ENCODE data around the gene DKK1.

Gene DKK1

GRCh38 chr10:52316500-52316899, 2.4 kb downstream of the DKK1 start:
- TF ChIP-seq, protein P1, sequence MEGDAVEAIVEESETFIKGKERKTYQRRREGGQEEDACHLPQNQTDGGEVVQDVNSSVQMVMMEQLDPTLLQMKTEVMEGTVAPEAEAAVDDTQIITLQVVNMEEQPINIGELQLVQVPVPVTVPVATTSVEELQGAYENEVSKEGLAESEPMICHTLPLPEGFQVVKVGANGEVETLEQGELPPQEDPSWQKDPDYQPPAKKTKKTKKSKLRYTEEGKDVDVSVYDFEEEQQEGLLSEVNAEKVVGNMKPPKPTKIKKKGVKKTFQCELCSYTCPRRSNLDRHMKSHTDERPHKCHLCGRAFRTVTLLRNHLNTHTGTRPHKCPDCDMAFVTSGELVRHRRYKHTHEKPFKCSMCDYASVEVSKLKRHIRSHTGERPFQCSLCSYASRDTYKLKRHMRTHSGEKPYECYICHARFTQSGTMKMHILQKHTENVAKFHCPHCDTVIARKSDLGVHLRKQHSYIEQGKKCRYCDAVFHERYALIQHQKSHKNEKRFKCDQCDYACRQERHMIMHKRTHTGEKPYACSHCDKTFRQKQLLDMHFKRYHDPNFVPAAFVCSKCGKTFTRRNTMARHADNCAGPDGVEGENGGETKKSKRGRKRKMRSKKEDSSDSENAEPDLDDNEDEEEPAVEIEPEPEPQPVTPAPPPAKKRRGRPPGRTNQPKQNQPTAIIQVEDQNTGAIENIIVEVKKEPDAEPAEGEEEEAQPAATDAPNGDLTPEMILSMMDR (IDR thresholded peaks at IDR 0.05; ENCODE audit: control insufficient read depth, insufficient read depth, low read depth, low read length, missing control alignments), result no peak
- no peak for DNase-seq (ENCODE audit: low read depth)
- H3K4me3 ChIP-seq (ENCODE audit: control insufficient read depth, low read depth, low read length), result peak overlapping the region; percentile 61

- TF ChIP-seq, protein P1 (IDR thresholded peaks at IDR 0.05; ENCODE audit: control insufficient read depth, insufficient read depth, low read depth, low read length, missing control alignments), result no peak
- DNase-seq (ENCODE audit: low read depth), result peak; percentile 76
- H3K4me3 ChIP-seq (ENCODE audit: control insufficient read depth, low read depth, low read length), result peak overlapping the region; percentile 61
Measured at GRCh38 chr10:52318136-52318701, 4.1 kb downstream of the DKK1 start.

- no peak overlapping the region for H3K4me3 ChIP-seq (ENCODE audit: control insufficient read depth, low read depth, low read length)
- DNase-seq (ENCODE audit: low read depth), result peak; percentile 96
- TF ChIP-seq, protein P1 (IDR thresholded peaks at IDR 0.05; ENCODE audit: control insufficient read depth, insufficient read depth, low read depth, low read length, missing control alignments), result no peak
Measured at GRCh38 chr10:52318822-52319464, 4.9 kb downstream of the DKK1 start.

DNA sequence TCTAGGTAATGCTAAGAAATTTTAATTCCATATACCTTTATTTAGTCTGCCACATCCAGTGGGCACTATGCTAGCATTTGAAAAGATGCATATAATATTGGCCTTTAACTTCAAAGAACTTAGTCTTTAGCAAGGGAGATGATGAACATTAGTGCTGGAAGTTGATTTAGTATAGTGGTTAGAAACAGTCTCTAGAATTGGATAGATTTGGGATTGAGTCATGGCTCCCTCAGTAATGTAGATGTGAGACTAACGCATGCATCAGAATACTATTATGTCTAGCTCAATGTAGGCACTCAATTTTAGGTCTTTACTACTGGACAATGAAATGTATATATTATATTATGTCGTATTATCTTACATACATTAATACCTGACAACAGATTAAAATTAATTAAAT, 5.8 kb downstream of the DKK1 start:
- TF ChIP-seq, protein P1 (IDR thresholded peaks at IDR 0.05; ENCODE audit: control insufficient read depth, insufficient read depth, low read depth, low read length, missing control alignments), result no peak
- no peak for DNase-seq (ENCODE audit: low read depth)
- no peak overlapping the region for H3K4me3 ChIP-seq (ENCODE audit: control insufficient read depth, low read depth, low read length)

DNA sequence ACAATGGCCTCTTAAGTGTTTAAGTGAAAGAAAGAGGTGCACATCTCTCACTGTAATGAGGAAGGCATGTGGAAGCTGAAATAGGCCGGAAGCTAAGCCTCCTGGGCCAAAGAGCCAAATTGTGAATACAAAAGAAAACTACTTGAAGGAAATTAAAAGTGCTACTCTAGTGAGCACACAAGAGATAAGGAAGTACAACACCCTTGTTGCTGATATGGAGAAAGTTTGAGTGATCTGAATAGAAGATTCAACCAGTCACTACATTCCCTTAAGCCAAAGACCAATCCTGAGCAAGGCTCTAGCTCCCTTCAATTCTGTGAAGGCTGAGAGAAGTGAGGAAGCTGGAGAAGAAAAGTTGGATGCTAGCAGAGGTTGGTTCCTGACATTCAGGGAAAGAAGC, 8.2 kb downstream of the DKK1 start:
- TF ChIP-seq, protein P1 (IDR thresholded peaks at IDR 0.05; ENCODE audit: control insufficient read depth, insufficient read depth, low read depth, low read length, missing control alignments), result no peak
- DNase-seq (ENCODE audit: low read depth), result no peak
- H3K4me3 ChIP-seq (ENCODE audit: control insufficient read depth, low read depth, low read length), result no peak overlapping the region

GRCh38 chr10:52322936-52323335, 8.9 kb downstream of the DKK1 start:
- no peak for DNase-seq (ENCODE audit: low read depth)
- TF ChIP-seq, protein P1 (IDR thresholded peaks at IDR 0.05; ENCODE audit: control insufficient read depth, insufficient read depth, low read depth, low read length, missing control alignments), result no peak
- H3K4me3 ChIP-seq (ENCODE audit: control insufficient read depth, low read depth, low read length), result no peak overlapping the region
